HG02970 (cell line): ENCODE results near the gene UTP15.

Experiments used
- ATAC-seq: cut with Tn5 transposase; IDR thresholded peaks from one replicate; pipeline ENCODE4 v1.9.1; 2021; ENCODE audit warnings: mild to moderate bottlenecking, moderate library complexity, moderate number of reproducible peaks; ENCODE audit not compliant: unreplicated experiment, low FRiP score

The UTP15 gene

GRCh38 chr5:73564018-73564417 lies 1.5 kb upstream of the UTP15 start:
- ATAC-seq: no peak

- ATAC-seq: no peak
These were observed 868 bp upstream of the UTP15 start for GRCh38 chr5:73564675-73565074.

GRCh38 chr5:73565969-73566547 lies 515 bp downstream of the UTP15 start:
- no peak for ATAC-seq

- no peak for ATAC-seq
These were observed 17.0 kb downstream of the UTP15 start for GRCh38 chr5:73582285-73583145.

GRCh38 chr5:73587923-73588322 lies 22.4 kb downstream of the UTP15 start:
- no peak for ATAC-seq

- no peak for ATAC-seq
These were observed 25.7 kb downstream of the UTP15 start for GRCh38 chr5:73591102-73591695.

- ATAC-seq: no peak
These were observed 26.4 kb downstream of the UTP15 start for GRCh38 chr5:73591698-73592501.

- ATAC-seq: no peak
These were observed 27.0 kb downstream of the UTP15 start for GRCh38 chr5:73592551-73592950.

GRCh38 chr5:73596705-73597328 lies 31.3 kb downstream of the UTP15 start:
- ATAC-seq: no peak

GRCh38 chr5:73599380-73599779 lies 33.8 kb downstream of the UTP15 start:
- no peak for ATAC-seq

GRCh38 chr5:73603998-73604397 lies 38.5 kb downstream of the UTP15 start:
- ATAC-seq: no peak

GRCh38 chr5:73605223-73606087 lies 39.9 kb downstream of the UTP15 start:
- no peak for ATAC-seq

GRCh38 chr5:73606206-73606753 lies 40.7 kb downstream of the UTP15 start:
- no peak for ATAC-seq

GRCh38 chr5:73607228-73607627 lies 41.7 kb downstream of the UTP15 start:
- ATAC-seq: no peak

- ATAC-seq: no peak
These were observed 47.3 kb downstream of the UTP15 start for GRCh38 chr5:73612799-73613198.

- ATAC-seq: no peak
These were observed 49.5 kb downstream of the UTP15 start for GRCh38 chr5:73615085-73615484.

- ATAC-seq: no peak
These were observed 50.4 kb downstream of the UTP15 start for GRCh38 chr5:73615947-73616346.

GRCh38 chr5:73617510-73618279 lies 52.2 kb downstream of the UTP15 start:
- ATAC-seq: no peak
